Left ventricle myocardium inferior (tissue), 1 donor: ENCODE measurements around the gene PDCD2. TPM values are rescaled to one million over a fixed set of nuclear protein-coding genes. Genes with fewer than 3 reads are reported as not detected.
"Not testable (repeated sequence)": the region's sequence is repeated elsewhere in the genome, so short reads cannot be mapped to it uniquely, and the experiment has no call there.

Source experiments
- DNase-seq: peaks from one replicate; pipeline ENCODE4 v3.0.0-alpha.2; 2020
- H3K27ac ChIP-seq: fragments of 200-600 bp; replicated peaks from 2 replicates; pipeline ENCODE4 v1.8.0; 2021
- H3K27me3 ChIP-seq: fragments of 200-600 bp; 2 replicates; pipeline ENCODE4 v1.8.0; 2021; ENCODE audit warnings: low read depth
- H3K36me3 ChIP-seq: fragments of 200-600 bp; 2 replicates; pipeline ENCODE4 v1.8.0; 2021
- H3K4me1 ChIP-seq: fragments of 200-600 bp; 2 replicates; pipeline ENCODE4 v1.8.0; 2021
- H3K4me3 ChIP-seq: fragments of 200-600 bp; 2 replicates; pipeline ENCODE4 v1.8.0; 2021; ENCODE audit warnings: mild to moderate bottlenecking, moderate library complexity
- H3K9me3 ChIP-seq: fragments of 200-600 bp; replicated peaks from 2 replicates; pipeline ENCODE4 v1.8.0; 2021
- CTCF ChIP-seq: fragments of 200-600 bp; IDR thresholded peaks from 2 replicates; pipeline ENCODE4 v1.8.0; 2021; ENCODE audit warnings: antibody characterized with exemption, mild to moderate bottlenecking, borderline replicate concordance
- intact Hi-C: fragments of 100-400 bp; cut with micrococcal nuclease; formaldehyde crosslinking; loops from one replicate; pipeline ENCODE4 v1.11.0; 2022
- long read RNA-seq: library from polyadenylated mRNA; unstranded; transcript quantifications from one replicate; pipeline ENCODE4 v2.0.0, GENCODE V29; 2021
- total RNA-seq: library from RNA; stranded (reverse); fragmentation: NEBNext Ultra II Directional; extraction: Animal tissue kit (Norgen Biotek cat#: 25700); gene quantifications from one replicate; pipeline ENCODE4 v1.2.1, GENCODE V29; 2021
- donor health status: DM: no; HTN: yes; CAD: no; lungs with severe emphysema.

Gene PDCD2
- total RNA-seq: 30.6 TPM
- long read RNA-seq, transcript PDCD2-208 (6 exons, 3,378 nt): major isoform, 23 of 31 reads
- long read RNA-seq, partial matches to known transcripts: 2 of 31 reads
- long read RNA-seq, other reads (novel, unspliced or antisense): 2 of 31 reads

- H3K4me1 ChIP-seq: peaks cover 24% of the 10 kb centered on the region
- no peaks in the 10 kb centered on the region for H3K27me3 ChIP-seq
- no peaks in the 10 kb centered on the region for H3K9me3 ChIP-seq
- intact Hi-C loops: no loop called here
- peak within 1 kb of the TSS; percentile 96 for H3K27ac ChIP-seq
- no peak for TF ChIP-seq CTCF
- peaks cover 39% of the 10 kb centered on the region for H3K36me3 ChIP-seq
- H3K4me3 ChIP-seq: peak within 1 kb of the TSS; percentile 98
- peak; percentile 94 for DNase-seq
Measured at GRCh38 chr6:170584181-170584953, at the start of gene PDCD2. Gene PDCD2 (minus strand): TSS chr6:170584637. CDS start chr6:170584581, 56 bp downstream.

- H3K4me1 ChIP-seq, H3K36me3 ChIP-seq, intact Hi-C loops, H3K4me3 ChIP-seq, H3K27ac ChIP-seq, H3K9me3 ChIP-seq, H3K27me3 ChIP-seq, DNase-seq: not testable (repeated sequence)
Measured at GRCh38 chr6:170616020-170616554, 31.6 kb upstream of the PDCD2 start.

- H3K27ac ChIP-seq, DNase-seq, H3K4me1 ChIP-seq, H3K9me3 ChIP-seq, intact Hi-C loops, H3K36me3 ChIP-seq: not testable (repeated sequence)
- peak overlapping the region; percentile 41 for H3K4me3 ChIP-seq
- peaks cover 31% of the 10 kb centered on the region for H3K27me3 ChIP-seq
Measured at GRCh38 chr6:170612256-170612804, 27.9 kb upstream of the PDCD2 start.

- H3K36me3 ChIP-seq, H3K4me3 ChIP-seq, intact Hi-C loops, H3K9me3 ChIP-seq, H3K27ac ChIP-seq, DNase-seq, H3K4me1 ChIP-seq: not testable (repeated sequence)
- H3K27me3 ChIP-seq: peaks cover 42% of the 10 kb centered on the region
Measured at GRCh38 chr6:170609225-170609624, 24.8 kb upstream of the PDCD2 start.

GRCh38 chr6:170605574-170606259, 21.3 kb upstream of the PDCD2 start:
- no peak for TF ChIP-seq CTCF
- Histone ChIP-seq H3K27me3 (peaks cover 38% of the 10 kb centered on the region), H3K9me3 (no peaks in the 10 kb centered on the region), H3K36me3 (no peaks in the 10 kb centered on the region), H3K4me1 (no peaks in the 10 kb centered on the region), H3K4me3 (no peak overlapping the region), H3K27ac (no peak overlapping the region)
- intact Hi-C loops: no loop called here
- DNase-seq: no peak

GRCh38 chr6:170597278-170597677, 12.8 kb upstream of the PDCD2 start:
- DNase-seq: no peak
- Histone ChIP-seq H3K27ac (no peak overlapping the region), H3K27me3 (no peaks in the 10 kb centered on the region), H3K4me3 (no peak overlapping the region), H3K36me3 (no peaks in the 10 kb centered on the region), H3K9me3 (no peaks in the 10 kb centered on the region), H3K4me1 (no peaks in the 10 kb centered on the region)
- TF ChIP-seq CTCF: no peak
- intact Hi-C loops: no loop called here
